Fibroblast of the aortic adventitia (primary cell): ENCODE measurements around the gene ARRB1. TPM values are rescaled to one million over a fixed set of nuclear protein-coding genes. Genes with fewer than 3 reads are reported as not detected.
A peak's percentile ranks its signal among the peaks of the same experiment; 100 is the strongest.

Experiments
- DNase-seq: peaks from one replicate; pipeline ENCODE4 v3.0.0-alpha.2; 2010; ENCODE audit warnings: low read depth
- H3K4me3 ChIP-seq: 2 replicates; pipeline ENCODE4 v1.5.1; 2011; ENCODE audit warnings: low read depth, mild to moderate bottlenecking, control low read depth, low read length, moderate library complexity
- total RNA-seq: library from RNA; depleted of rRNA; stranded (reverse); fragments of >200 nt; gene quantifications from 2 replicates; pipeline ENCODE4 v1.2.3, GENCODE V29; 2012; ENCODE audit warnings: low replicate concordance
- TF ChIP-seq, protein P1 (sequence below): IDR thresholded peaks from 2 replicates; pipeline ENCODE4 v1.5.1; 2011; ENCODE audit warnings: mild to moderate bottlenecking, low read length, control low read depth, inconsistent platforms; ENCODE audit not compliant: insufficient read depth

The ARRB1 gene
- total RNA-seq, 1 donor = 36.3 TPM

DNA sequence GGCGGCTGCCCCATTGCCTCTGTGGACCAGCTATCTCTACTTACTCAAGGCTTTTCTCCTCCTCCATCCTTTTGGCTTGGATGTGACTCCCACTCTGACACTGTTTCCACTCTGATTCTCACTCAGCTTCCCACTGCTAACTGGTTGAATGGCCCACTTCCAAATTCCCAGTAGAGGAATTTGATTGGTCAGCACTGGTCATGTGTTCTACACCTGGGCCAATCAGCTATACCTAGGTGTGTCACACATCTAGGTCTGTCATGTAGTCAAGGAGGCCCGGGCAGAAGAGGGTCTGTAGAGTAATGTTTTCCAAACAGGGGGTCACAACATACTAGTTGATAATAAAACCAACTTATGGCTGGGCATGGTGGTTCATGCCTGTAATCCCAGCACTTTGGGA, 57.6 kb downstream of the ARRB1 start:
- TF ChIP-seq, protein P1, sequence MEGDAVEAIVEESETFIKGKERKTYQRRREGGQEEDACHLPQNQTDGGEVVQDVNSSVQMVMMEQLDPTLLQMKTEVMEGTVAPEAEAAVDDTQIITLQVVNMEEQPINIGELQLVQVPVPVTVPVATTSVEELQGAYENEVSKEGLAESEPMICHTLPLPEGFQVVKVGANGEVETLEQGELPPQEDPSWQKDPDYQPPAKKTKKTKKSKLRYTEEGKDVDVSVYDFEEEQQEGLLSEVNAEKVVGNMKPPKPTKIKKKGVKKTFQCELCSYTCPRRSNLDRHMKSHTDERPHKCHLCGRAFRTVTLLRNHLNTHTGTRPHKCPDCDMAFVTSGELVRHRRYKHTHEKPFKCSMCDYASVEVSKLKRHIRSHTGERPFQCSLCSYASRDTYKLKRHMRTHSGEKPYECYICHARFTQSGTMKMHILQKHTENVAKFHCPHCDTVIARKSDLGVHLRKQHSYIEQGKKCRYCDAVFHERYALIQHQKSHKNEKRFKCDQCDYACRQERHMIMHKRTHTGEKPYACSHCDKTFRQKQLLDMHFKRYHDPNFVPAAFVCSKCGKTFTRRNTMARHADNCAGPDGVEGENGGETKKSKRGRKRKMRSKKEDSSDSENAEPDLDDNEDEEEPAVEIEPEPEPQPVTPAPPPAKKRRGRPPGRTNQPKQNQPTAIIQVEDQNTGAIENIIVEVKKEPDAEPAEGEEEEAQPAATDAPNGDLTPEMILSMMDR = no peak
- DNase-seq = no peak
- no peak overlapping the region for H3K4me3 ChIP-seq

DNA sequence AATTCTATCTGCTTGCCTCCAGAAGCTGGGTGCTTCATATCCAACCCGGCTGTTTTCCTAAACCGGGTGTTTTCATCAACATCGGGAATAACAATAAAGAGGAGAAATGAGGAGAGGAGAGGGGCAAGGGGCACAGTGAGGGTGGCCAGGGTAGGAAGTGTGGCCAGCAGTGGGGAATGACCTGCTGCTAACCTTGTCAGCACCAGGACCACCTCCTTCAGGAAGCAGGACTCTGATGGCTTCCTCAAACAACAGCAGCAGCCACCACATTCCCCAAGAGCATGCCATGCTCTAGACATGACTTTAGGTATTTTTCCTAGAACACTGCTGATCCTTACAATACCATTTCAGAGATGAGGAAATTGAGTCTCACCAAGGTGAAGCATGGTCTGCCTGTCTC, 58.5 kb downstream of the ARRB1 start:
- DNase-seq = no peak
- no peak overlapping the region for H3K4me3 ChIP-seq
- TF ChIP-seq, protein P1 = no peak

DNA sequence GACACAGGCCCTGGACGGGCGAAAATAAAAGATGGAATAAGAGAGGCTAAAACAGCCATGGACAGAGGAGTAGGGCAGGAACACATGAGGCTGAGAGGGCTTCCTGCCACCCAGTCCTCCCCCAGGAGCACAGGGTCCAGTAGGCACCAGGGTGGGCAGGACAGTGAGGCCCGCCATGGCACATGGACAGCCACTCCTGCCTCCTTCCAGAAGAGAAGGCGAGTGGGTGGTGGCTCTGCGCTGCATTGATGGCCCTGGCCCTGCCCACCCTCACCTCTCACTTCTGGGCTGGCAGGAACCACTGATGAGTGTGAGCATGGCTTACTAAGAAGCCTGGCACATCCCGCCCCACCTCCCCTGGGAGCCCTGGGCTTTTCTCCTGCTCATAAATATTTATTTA, 59.7 kb downstream of the ARRB1 start:
- no peak for DNase-seq

DNA sequence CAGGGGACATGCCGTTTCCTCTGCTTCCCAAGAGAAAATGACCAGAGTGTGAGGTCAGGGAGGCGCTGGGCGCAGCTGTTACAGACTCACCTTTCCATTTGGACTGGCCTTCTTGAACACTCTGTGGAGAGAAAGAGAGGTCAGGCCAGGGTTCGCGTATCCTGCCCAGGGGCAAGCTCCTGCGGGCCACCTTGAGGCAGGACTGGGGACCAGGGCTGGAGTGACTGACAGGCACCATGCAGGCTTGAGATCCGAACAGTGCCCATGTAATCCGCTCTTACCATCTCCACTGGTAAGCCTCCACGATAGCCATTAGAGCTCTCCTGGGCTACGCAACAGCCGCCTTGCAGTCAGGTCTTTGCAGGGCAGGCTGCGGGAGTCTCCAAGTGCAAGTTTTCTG, 61.5 kb downstream of the ARRB1 start:
- H3K4me3 ChIP-seq = no peak overlapping the region
- DNase-seq = no peak
- TF ChIP-seq, protein P1 = no peak

More for the DNA sequence above, 59.7 kb downstream of the ARRB1 start:
- no peak overlapping the region for H3K4me3 ChIP-seq
- TF ChIP-seq, protein P1 = no peak

DNA sequence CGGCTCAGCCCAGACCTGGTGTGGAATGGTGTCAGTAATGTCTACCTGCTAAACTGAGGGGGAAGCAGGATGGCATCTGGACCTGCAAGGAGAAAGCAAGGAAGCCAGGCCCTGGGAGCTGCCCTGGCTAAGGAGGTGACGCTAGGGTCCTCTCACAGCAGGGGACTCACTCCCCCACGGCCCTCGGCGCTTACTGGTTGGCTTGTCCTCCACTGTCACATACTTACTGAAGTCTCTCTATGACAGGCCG, 62.0 kb downstream of the ARRB1 start:
- TF ChIP-seq, protein P1 = no peak
- no peak for DNase-seq
- H3K4me3 ChIP-seq = no peak overlapping the region

DNA sequence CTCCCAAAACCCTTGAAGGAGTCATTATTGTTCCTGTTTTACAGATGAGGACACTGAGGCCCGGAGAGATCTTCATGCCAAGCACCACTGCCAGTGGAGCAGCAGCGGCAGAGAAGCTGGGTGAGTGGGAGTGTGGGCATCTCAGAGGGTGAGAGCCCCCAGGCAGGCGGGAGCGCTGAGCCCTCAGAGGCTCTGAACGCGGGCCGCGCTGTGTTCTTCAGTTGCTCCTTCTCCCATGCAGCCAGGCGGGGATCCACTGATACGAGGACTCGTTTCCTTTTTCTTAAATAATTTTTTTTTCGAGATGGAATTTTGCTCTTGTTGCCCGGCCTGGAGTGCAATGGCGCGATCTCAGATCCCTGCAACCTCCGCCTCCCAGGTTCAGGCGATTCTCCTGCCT, 63.9 kb downstream of the ARRB1 start:
- DNase-seq = no peak
- H3K4me3 ChIP-seq = no peak overlapping the region
- TF ChIP-seq, protein P1 = no peak

DNA sequence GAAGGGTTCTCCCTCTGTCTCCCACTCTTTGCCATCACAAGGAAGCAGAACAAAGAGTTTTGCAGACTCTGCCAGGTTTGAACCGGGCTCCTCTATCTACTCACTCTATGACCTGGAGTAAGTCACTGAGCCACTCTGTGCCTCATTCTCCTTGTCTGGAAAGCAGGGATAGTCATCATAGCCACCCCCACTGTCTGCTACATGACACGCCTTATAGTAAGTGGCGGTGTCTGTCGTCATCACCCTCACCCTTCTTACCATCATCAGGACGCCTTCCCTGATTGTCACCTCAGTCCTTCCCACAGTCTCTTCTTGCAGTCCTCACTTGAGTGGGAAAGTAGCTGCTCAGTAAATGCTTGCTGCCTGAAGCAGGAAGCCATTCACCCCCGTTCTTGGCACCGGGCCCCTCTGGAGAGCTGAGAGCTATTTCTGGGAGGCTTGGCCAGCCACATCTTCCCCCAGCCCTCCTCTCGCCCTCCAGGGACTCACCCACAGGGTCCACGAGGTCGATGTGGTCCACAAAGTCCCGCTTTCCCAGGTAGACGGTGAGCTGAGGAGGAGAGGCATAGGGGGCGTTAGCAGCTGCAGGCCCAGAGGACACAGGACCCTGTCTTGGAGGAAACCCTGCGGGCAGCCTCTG, 64.5 kb downstream of the ARRB1 start:
- no peak overlapping the region for H3K4me3 ChIP-seq
- TF ChIP-seq, protein P1 = no peak
- DNase-seq = peak; percentile 8
